NCI-H345 treated with DMSO at 0.1 percent for 48 hours (cell line): ENCODE data around the gene PRR5L.

Experiments used
- DNase-seq: peaks from one replicate; lab custom pipeline; 2025; ENCODE audit not compliant: unreplicated experiment; lab: John Stamatoyannopoulos, UW

PRR5L gene

DNA sequence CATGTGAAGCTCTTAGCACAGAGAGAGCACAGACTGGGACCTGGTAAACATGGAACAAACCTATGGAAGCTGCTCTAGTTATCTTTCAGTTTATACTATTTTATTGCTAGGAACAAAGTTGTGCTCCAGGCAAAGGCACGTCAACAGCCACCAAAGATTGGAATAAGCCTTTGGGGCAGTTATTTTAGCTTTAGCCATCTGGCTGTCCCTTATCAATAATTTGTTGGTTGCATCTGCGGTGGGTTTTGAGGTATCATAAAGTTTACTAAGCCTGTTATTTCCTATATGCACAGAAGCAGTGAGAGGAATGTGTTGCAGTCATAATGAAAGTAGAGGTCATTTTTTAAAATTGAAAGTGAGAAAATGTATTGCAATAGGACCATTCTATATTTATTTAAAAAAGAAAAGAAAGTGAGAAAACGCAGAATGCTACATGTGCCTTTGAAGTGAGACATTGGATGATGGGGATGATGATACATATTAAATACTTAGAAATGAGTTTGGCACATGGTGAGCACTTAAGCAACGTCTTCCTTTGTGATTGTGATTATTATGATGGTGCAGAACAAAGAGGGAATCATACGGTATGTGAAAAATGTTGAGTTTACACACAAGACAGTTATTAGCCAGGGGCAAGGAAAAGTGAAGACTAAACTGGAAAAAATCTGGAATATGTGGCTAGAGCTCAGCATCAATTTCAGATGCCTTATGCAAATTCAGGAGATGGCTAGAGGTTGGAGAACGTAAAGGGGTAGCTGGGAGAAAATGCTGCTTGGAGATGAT is 58.3 kb downstream of the PRR5L start:
- DNase-seq: no peak

DNA sequence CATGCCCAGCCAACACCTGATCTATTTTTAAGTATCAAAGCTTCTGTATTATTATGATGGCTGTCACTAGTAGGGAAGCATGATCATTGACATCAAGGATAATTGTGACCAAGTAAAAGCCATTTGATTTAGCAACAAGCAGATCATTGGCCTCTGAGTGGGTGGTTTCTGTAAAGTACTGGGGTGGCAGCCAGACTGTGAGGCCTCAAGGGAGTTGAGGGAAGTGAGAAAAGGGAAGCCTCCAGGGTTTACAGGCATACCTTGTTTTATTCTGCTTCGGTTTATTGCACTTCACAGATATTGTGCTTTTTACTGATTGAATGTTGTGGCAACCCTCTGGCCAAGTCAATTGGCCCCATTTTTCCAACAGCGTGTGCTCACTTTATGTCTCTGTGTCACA is 60.1 kb downstream of the PRR5L start:
- no peak for DNase-seq

DNA sequence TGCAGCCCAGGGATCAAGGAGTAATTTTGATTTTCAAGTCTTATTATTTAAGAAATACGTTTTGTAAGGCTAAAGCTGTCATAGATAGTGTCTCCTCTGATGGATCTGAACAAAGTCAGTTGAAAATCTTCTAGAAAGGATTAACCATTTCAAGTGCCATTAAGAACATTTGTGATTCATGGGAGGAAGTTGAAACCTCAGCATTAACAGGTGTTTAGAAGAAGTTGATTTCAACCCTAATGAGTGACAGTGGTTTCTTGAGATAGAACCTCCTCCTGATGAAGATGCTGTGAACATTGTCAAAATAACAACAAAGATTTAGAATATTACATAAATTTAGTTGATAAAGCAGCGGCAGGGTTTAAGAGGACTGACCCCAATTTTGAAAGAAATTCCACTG is 61.7 kb downstream of the PRR5L start:
- no peak for DNase-seq

DNA sequence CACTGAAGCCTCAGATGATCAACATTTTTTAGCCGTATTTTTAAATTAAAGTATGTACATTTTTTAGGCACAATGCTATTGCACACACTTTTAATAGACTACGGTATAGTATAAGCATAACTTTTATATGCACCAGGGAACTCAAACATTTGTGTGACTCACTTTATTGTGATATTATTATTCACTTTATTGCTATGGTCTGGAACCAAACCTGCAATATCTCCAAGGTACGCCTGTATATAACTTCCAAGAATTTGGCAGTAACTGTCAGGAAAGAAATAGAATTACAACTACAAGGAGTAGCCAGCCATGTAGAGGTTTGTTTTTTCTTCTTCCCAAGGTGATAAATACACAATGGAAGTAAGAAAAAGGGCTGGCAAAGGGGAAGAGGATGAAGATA is 62.3 kb downstream of the PRR5L start:
- no peak for DNase-seq

DNA sequence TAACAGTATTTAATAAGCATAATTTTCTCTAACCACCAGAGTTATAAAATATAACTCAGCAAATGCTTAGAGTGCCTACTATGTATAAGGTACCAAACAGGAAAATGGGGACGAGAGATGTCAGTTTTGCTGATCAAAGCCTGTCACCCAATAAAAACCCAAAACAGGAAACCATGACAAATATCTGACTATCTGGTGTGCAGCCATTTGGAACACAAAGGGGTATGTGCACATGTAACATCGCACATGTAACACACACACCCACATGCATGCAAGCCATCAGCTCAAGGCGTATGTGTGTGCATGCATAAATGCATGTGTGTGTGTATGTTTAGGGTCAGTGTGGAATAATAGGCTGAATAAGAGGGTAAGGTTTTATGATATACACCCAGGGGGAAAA is 64.2 kb downstream of the PRR5L start:
- DNase-seq: no peak

DNA sequence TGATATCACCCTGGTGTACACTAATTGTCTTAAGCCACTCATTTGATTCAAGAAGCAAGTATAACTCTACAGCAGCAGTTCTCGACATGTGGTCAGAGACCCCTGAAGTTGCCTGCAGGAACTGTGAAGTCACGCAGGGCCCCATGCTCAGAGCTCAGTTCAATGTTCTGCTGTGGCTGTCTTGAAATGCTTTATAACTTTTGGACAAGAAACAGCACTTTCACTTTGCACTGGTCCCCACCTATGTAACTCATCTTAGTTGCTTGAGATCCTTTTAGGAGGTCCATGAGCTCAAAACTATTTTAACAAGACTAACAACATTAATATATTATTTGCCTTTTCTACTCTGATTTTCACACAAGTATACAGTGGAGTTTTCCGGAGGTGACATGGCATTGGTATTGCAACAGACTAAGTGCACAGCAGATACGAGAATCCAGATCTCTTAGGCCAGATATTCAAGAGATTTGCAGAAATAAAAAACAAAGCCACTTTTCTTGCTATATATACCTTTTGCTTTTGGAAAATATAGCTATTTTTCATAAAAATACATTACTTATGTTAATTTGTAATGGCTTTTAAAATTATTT is 64.8 kb downstream of the PRR5L start:
- DNase-seq: no peak

DNA sequence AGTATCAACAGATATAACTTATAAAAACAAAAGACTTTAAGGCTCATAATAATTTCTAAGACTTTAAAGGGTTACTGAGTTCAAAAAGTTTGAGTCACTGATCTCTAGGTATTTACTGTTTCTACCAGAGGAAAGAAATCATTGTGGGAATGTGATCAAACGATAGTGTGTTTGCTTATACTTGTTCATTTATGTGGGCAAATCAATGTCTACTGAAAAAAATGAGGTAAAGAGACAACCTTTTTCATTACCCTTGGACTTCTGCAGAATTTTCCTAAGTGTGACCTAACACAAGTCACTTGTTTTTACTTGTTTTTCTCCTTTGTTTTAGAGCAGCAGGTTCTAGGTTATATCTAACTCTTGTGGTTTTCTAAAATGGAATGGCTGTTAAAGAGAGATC is 65.4 kb downstream of the PRR5L start:
- no peak for DNase-seq

DNA sequence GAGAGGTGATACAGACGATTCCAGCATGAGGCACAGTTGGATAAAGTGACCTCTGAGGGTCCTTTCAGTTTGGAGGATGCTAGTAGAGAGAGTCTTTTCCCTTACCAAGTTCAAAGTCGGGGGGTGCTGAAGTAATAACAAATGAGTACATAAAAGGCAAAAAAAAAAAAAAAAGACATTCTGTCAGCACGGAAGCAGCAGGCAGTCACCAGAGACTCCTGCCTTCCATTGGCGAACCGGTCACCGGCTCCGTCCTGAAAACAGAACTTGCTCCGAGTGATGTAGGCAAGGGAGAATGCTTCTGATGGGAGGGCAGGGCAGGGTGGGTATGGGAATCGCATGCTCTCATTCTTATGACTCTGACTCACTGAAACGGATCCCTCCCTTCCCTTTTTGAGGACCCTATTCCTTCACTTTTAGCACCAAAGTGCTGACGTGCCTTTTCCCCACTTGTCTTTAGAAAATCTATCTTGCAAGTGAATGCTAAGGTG is 65.9 kb downstream of the PRR5L start:
- DNase-seq: no peak

DNA sequence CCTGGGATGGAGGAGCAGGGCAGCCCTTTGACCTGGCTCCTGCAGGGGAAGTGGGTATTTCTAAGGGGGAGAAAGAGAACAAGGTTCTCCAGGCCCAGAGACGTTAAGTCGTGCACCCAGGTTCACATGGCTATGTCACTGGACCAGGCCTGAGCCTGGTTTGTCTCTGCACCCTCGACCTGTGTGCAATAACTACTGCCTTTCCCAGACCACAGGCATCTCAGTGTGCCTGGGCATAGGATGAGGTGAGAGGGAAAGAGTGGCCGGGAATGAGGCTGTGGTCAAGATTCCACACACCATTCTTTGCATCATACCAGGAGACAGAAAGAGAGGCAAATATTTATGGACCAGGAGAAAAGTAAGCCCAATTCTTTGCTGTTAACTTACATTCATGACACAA is 66.8 kb downstream of the PRR5L start:
- no peak for DNase-seq

DNA sequence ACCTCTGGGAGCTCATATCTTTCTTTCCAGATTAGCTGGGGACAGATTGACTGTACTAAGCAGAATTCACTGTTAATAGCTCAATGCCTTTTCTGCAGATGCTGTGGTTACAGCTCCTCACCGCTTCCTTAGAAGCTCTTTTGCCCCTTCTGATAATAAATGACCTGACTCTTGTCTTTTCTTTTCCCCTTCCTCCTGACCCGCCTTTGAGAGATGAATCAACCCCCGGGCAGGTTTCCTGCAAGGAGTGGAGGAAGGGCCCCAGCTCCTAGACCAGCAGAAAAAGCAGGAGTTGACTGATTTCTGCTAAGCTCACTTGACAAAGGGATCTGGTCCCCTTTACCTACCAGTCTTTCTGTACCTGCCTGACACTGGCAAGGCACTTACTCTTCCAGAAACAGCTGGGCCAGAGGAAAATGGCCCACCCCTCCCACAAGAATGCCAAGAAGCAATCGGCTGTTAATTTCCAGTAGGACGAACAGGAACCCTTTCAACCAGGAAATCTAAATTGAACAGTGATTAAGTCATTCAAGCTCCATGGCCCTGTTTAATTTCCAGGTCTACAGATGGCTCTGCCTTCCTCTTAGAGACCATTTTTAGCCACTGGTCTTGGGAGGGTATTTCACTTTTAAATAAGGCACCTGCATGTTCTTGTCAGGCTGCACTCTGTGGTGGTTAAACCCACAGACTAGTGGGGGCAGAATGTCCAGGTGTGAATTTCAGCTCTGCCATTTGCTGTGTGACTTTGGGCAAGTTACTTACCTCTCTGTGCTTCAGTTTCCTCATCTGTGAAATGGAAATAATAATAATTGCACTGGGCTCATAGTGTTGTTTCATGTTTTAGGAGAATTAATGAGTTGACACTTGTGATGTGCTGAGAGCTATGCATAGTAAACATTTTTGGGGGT is 67.5 kb downstream of the PRR5L start:
- no peak for DNase-seq

DNA sequence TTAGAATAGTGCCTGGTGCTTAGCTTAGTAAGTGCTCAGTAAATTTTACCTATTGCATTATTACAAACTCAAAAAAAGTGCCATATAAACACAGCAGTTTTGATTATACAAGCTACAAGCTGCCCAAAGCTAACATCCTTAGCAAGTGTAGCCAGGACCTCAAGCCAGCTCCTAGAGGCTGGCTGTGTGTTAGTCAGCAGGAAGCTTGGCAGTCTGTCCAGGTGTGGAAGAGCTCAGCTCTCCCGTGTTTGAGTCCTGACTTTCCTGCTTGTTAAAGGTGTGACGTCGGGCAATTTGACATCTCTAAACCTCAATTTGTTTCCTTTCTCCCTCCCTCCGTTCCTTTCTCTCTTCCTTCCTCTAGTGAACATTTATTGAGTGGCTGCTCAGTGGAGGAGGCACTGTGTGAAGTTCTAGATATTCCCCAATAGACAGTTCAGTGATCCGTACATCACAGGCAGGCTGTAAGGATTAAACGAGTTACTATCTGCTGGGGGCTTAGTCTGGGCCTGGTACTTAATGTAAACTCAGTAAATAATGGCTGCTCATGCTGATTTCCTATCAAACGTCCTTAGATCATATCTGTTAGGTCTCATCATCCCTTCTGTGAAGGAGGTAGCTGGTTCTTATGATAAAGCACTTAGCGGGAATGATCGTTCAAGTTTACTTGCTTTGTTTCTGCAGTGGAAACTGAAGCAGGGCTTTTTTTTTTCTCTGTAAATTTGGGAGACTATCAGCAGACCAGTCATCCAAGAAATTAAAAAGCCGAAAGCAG is 68.7 kb downstream of the PRR5L start:
- no peak for DNase-seq

DNA sequence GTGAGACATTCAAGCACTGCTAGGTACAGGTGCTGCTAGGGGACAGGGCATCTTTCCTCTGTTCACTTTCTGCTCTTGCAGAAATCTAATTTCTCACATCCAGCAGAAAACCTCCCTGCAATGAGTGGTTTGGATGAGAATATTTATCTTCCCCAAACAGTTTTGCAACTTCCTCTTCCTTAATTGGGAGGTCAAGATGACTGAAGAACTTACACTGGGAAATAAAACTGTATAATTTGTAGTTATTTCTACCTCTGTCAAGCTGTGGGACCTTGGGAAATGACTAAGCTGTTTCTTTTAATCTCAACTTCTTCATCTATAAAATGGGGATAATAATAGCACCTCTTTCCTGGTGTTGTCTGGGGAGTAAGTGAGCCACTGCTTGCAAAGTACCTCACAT is 69.8 kb downstream of the PRR5L start:
- DNase-seq: no peak

DNA sequence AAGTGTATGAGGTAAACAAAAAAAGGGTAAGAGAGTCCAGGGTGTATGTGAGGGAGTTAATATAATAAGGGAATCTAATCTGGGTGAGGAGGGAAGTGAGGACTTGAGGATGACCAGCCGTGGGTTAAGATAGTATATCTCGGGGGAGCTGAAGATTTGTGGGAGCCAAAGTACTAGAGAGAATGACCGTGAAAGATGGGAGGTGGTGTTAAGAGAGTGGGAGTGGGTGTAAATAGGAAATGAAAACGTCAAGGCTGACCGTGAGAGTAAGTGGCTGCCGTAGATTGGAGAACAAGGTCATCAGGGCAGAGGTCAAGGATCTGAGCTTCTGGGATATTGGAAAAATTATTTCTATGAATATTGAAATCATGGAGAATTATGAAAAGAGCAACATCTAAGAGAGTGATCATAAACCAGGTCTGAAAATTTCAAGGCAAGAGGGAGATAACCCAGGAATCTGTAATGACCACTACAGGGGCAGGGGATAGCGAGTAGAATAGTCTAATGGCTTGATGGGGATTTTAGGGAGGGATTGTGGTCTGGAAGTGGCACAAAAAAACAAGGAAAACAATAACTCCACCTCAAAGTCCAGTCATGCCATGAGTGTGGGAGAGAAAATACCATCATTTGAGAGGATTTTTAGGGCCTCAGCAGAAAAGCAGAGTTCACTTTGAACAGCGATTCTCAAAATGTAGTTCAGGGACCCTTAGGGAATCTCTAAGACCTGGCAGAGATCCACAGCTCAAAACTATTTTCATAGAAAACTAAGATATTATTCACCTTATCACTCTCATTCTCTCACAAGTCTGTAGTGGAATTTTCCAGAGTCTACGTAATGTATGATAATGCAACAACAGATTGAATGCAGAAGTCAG is 72.0 kb downstream of the PRR5L start:
- no peak for DNase-seq

DNA sequence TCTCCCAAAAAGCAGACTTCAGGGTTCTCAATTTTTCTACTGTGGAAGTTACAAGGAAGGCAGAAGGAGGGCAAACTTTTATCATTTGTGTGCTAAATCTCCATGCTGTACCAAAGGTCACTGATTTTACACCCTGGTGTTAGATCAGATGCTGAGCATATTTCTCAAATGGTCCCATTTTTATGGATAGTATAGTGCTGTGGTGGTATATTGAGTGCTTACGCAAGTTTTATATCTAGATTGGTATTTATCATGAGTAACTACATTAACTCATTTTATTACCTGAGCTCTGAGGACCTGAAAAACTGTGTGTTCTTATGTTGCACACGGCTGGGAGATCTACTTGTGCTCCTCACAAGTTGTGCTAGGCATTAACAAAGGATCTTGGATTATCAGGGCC is 75.1 kb downstream of the PRR5L start:
- DNase-seq: no peak

DNA sequence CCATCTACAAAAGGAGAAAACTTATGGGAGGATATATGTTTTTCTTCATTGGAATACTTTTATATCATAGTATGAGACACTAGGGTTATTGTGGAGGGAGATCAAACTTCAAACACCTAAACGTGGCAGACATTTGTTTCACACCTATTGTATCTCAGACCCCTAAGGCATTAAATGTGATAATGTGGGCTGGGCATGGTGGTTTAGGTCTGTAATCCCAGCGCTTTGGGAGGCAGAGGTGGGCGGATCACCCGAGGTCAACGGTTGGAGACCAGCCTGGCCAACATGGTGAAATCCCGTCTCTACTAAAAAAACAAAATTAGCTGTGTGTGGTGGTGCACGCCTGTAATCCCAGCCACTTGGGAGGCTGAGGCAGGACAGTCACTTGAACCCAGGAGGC is 75.5 kb downstream of the PRR5L start:
- DNase-seq: no peak

DNA sequence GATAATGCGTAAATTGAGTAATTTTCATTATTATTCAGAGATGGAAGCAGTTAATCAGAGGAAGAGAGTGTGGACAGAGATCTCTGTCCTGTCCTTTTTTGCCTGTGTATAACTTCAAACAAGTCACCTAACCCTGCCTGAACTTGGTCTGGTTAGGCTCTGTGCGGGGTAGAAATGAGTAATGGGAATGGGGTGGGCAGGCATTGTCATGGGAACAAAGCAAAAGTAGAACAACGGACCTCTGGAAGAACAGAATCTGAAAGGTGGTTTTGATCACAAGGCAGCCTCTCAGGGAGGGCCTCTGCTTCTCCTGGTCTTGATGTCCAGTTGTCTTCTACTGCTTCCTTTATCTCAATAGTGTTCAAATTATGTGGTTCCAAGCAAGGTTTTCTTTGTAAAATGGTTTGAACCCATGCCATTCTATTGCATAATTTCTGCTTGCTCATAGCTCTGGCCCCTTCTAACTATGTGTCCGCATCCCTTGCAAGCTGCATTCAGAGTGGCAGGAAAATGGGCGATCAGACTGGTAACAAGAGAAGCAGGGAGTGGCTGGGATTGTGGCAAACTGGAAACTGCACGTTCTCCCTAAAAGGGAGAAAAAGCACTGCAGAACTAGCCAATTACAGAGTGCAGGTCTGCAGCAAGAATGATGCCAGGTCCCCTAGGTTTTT is 76.1 kb downstream of the PRR5L start:
- no peak for DNase-seq

DNA sequence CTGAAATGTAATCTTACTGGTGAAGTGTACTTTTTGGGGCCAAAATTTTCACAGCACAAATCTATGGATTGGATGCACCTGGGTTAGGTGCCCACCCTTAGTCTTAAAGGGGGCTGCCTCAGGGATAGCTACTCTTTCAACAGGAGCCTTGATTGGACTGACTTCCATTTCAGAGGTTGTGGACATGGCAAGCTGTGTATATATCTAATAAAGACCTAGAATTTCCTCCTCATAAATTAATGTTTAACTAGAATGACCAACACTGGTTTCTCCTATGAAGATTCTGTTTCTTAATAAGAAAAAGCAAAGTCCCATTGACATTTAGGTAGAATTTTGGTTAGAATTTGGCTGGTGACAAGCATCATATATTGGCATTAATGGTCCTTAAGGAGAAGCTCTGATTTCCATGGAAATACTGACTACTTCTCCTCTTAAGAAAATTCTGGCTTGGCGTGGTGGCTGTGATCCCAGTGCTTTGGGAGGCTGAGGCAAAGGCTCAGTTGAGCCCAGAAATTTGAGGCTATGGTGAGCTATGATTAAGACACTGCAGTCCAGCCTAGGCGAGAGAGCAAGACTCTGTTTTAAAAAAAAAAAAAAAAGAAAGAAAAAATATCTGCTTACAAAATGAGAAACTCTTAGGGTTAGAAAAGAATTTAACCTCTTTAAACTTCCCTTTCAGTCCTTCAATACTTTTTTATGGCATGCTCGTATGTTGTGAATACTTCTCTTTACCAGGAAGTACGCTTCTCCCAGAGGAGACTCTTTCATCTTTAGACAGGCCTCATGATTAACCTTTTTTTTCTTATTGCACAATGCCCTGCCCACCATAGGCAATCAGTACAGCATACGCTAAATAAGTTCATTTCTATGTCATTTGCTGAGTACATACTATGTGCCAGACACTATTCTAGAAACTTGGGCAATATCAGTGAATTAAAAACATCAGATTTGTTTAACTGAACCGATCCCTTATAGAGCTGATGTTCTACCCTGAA is 77.2 kb downstream of the PRR5L start:
- no peak for DNase-seq

DNA sequence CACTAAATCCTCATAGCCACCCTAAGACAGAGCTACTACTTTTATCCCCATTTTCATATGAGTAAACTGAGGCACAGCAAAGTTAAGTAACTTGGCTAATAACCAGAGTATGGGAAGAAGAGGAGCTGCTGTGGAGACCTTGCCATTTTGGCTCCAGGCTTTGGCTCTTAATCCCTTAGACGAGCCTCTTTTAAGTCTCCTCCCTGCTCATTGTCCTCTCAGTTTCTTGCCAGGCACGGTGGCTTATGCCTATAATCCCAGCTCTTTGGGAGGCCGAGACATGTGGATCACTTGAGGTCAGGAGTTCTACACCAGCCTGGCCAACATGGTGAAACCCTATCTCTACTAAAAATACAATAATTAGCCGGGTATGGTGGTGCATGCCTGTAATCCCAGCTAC is 78.6 kb downstream of the PRR5L start:
- no peak for DNase-seq
